Chondrocyte (in vitro differentiated cells): ENCODE data around the gene ANKRD2. TPM values are rescaled to one million over a fixed set of nuclear protein-coding genes. Genes with fewer than 3 reads are reported as not detected.

Source experiments
- DNase-seq: peaks from one replicate; pipeline ENCODE4 v3.0.0; 2021; ENCODE audit warnings: mixed read lengths, low spot score
- H3K27ac Mint-ChIP-seq: one replicate; pipeline ENCODE4 v1.8.0; 2021; ENCODE audit warnings: mild to moderate bottlenecking, moderate library complexity, mixed read lengths; ENCODE audit not compliant: unreplicated experiment
- H3K27me3 Mint-ChIP-seq: 2 replicates; pipeline ENCODE4 v1.8.0; 2021; ENCODE audit warnings: low read depth, mixed read lengths
- H3K36me3 Mint-ChIP-seq: 2 replicates; pipeline ENCODE4 v1.8.0; 2021; ENCODE audit warnings: low read depth, mixed read lengths
- H3K4me1 Mint-ChIP-seq: 2 replicates; pipeline ENCODE4 v1.8.0; 2021; ENCODE audit warnings: low read depth, mild to moderate bottlenecking, mixed read lengths
- H3K4me3 Mint-ChIP-seq: one replicate; pipeline ENCODE4 v1.8.0; 2021; ENCODE audit warnings: mild to moderate bottlenecking, moderate library complexity, mixed read lengths; ENCODE audit not compliant: unreplicated experiment
- H3K9me3 Mint-ChIP-seq: 2 replicates; pipeline ENCODE4 v1.8.0; 2021; ENCODE audit warnings: low read depth, mixed read lengths
- CTCF ChIP-seq: fragments of 200-600 bp; sonication (generic); IDR thresholded peaks from 2 replicates; pipeline ENCODE4 v1.5.0; 2021; ENCODE audit warnings: antibody characterized with exemption, mild to moderate bottlenecking, moderate library complexity
- total RNA-seq: library from RNA; stranded (reverse); gene quantifications from 3 replicates; pipeline ENCODE4 v1.2.1, GENCODE V29; 2021

The ANKRD2 gene
- total RNA-seq, 1 donor from 2014 or later, result 0.60 TPM

- Mint-ChIP-seq H3K27me3 (no peaks in the 10 kb centered on the region), H3K36me3 (no peaks in the 10 kb centered on the region), H3K27ac (no peak overlapping the region), H3K4me3 (no peak overlapping the region), H3K9me3 (no peaks in the 10 kb centered on the region), H3K4me1 (peaks cover 22% of the 10 kb centered on the region)
- no peak for TF ChIP-seq CTCF
- no peak for DNase-seq
These were observed 42.7 kb upstream of the ANKRD2 start for GRCh38 chr10:97529685-97530465.

GRCh38 chr10:97531401-97531986 is 41.1 kb upstream of the ANKRD2 start:
- no peak for TF ChIP-seq CTCF
- Mint-ChIP-seq H3K9me3 (no peaks in the 10 kb centered on the region), H3K4me1 (peaks cover 22% of the 10 kb centered on the region), H3K27me3 (no peaks in the 10 kb centered on the region), H3K4me3 (no peak overlapping the region), H3K27ac (peak overlapping the region; percentile 73), H3K36me3 (no peaks in the 10 kb centered on the region)
- peak; percentile 25 for DNase-seq

GRCh38 chr10:97532935-97533671 is 39.5 kb upstream of the ANKRD2 start:
- H3K9me3 Mint-ChIP-seq, result no peaks in the 10 kb centered on the region
- no peaks in the 10 kb centered on the region for H3K27me3 Mint-ChIP-seq
- H3K4me3 Mint-ChIP-seq, result no peak overlapping the region
- DNase-seq, result peak; percentile 57
- no peaks in the 10 kb centered on the region for H3K36me3 Mint-ChIP-seq
- TF ChIP-seq CTCF, result no peak
- peak overlapping the region; percentile 73 for H3K27ac Mint-ChIP-seq
- peaks cover 25% of the 10 kb centered on the region for H3K4me1 Mint-ChIP-seq

- TF ChIP-seq CTCF, result no peak
- Mint-ChIP-seq H3K9me3 (no peaks in the 10 kb centered on the region), H3K27me3 (no peaks in the 10 kb centered on the region), H3K36me3 (no peaks in the 10 kb centered on the region), H3K4me1 (peaks cover 32% of the 10 kb centered on the region), H3K27ac (peak overlapping the region; percentile 65), H3K4me3 (no peak overlapping the region)
- DNase-seq, result peak; percentile 61
These were observed 38.7 kb upstream of the ANKRD2 start for GRCh38 chr10:97533888-97534287.

GRCh38 chr10:97534746-97535367 is 37.7 kb upstream of the ANKRD2 start:
- Mint-ChIP-seq H3K27me3 (no peaks in the 10 kb centered on the region), H3K4me1 (peaks cover 41% of the 10 kb centered on the region)
- DNase-seq, result peak; percentile 49

More at GRCh38 chr10:97534746-97535367, 37.7 kb upstream of the ANKRD2 start:
- no peak overlapping the region for H3K27ac Mint-ChIP-seq
- peak; percentile 73 for TF ChIP-seq CTCF
- no peak overlapping the region for H3K4me3 Mint-ChIP-seq
- H3K36me3 Mint-ChIP-seq, result no peaks in the 10 kb centered on the region
- H3K9me3 Mint-ChIP-seq, result no peaks in the 10 kb centered on the region
